Keratinocyte (primary cell): Measurements from ENCODE around the gene DEDD2. TPM values are rescaled to one million over a fixed set of nuclear protein-coding genes. Genes with fewer than 3 reads are reported as not detected.

Source experiments
- DNase-seq: peaks from one replicate; pipeline ENCODE4 v3.0.0-alpha.2; 2011; ENCODE audit warnings: low read depth, missing footprints, low spot score
- FAIRE-seq: peaks from 2 replicates; lab custom pipeline; 2011; peaks lifted over from hg19 to GRCh38; lab: Jason Lieb, UNC
- H2AFZ ChIP-seq: 2 replicates; pipeline ENCODE4 v1.6.0; 2012; ENCODE audit warnings: low read length, control low read depth, inconsistent platforms; ENCODE audit not compliant: control insufficient read depth
- H3K27ac ChIP-seq: 2 replicates; pipeline ENCODE4 v1.5.1; 2011; ENCODE audit warnings: low read length; ENCODE audit not compliant: control insufficient read depth, insufficient read depth
- H3K27me3 ChIP-seq: 3 replicates; pipeline ENCODE4 v1.6.0; 2011; ENCODE audit warnings: low read length; ENCODE audit not compliant: control insufficient read depth, insufficient read depth; ENCODE audit errors: extremely low read depth
- H3K36me3 ChIP-seq, 2 experiments: 2 replicates in 1 of 2; 3 replicates in 1 of 2; pipeline ENCODE4 v1.5.1; 2011; ENCODE audit warnings: low read length in 2 of 2, mild to moderate bottlenecking in 1 of 2; ENCODE audit not compliant: control insufficient read depth in 2 of 2, insufficient read depth in 2 of 2; ENCODE audit errors: extremely low read depth in 1 of 2
- H3K4me1 ChIP-seq: 3 replicates; pipeline ENCODE4 v1.5.1; 2011; ENCODE audit warnings: low read length; ENCODE audit not compliant: control insufficient read depth, insufficient read depth; ENCODE audit errors: extremely low read depth
- H3K4me2 ChIP-seq: 3 replicates; pipeline ENCODE4 v1.6.0; 2011; ENCODE audit warnings: low read depth, low read length; ENCODE audit not compliant: control insufficient read depth, insufficient read depth; ENCODE audit errors: extremely low read depth
- H3K4me3 ChIP-seq, 3 experiments: fragments of 200-600 bp in 1 of 3; sonication (generic) in 1 of 3; 2 replicates in 2 of 3; 3 replicates in 1 of 3; pipeline ENCODE4 v1.5.1; 2011 to 2016; ENCODE audit warnings: low read length in 3 of 3, mild to moderate bottlenecking in 3 of 3, control low read depth in 2 of 3, inconsistent platforms in 1 of 3, low read depth in 1 of 3, mixed read lengths in 1 of 3, mixed run types in 1 of 3, moderate library complexity in 1 of 3; ENCODE audit not compliant: control insufficient read depth in 2 of 3, insufficient read depth in 2 of 3; ENCODE audit errors: extremely low read depth in 1 of 3
- H3K79me2 ChIP-seq: 2 replicates; pipeline ENCODE4 v1.6.0; 2012; ENCODE audit warnings: low read length; ENCODE audit not compliant: control insufficient read depth, insufficient read depth
- H3K9ac ChIP-seq: 3 replicates; pipeline ENCODE4 v1.6.0; 2011; ENCODE audit warnings: low read length; ENCODE audit not compliant: control insufficient read depth, insufficient read depth; ENCODE audit errors: extremely low read depth
- H3K9me1 ChIP-seq: 3 replicates; pipeline ENCODE4 v1.6.0; 2011; ENCODE audit warnings: low read length; ENCODE audit not compliant: control insufficient read depth, insufficient read depth; ENCODE audit errors: extremely low read depth
- H3K9me3 ChIP-seq: 2 replicates; pipeline ENCODE4 v1.5.1; 2012; ENCODE audit warnings: low read depth, low read length; ENCODE audit not compliant: control insufficient read depth
- H4K20me1 ChIP-seq: 3 replicates; pipeline ENCODE4 v1.6.0; 2011; ENCODE audit warnings: low read length; ENCODE audit not compliant: control insufficient read depth, insufficient read depth; ENCODE audit errors: extremely low read depth
- EZH2 ChIP-seq: IDR thresholded peaks from one replicate; pipeline ENCODE4 v1.6.1; 2012; ENCODE audit warnings: inconsistent platforms, mild to moderate bottlenecking, low read length, moderate library complexity
- dilution Hi-C: fragments of 300-500 bp; cut with MboI; formaldehyde crosslinking; loops from one replicate; pipeline ENCODE4 v1.7.0; 2020; ENCODE audit warnings: low sequenced_read_pairs; ENCODE audit not compliant: extremely low pct_ligation_motif_present
- polyA plus RNA-seq, 5 experiments: library from polyadenylated mRNA; depleted of rRNA in 3 of 5; stranded (reverse) in 3 of 5; stranded (forward) in 1 of 5; unstranded in 1 of 5; fragments of >200 nt; gene quantifications; 1 replicate in 1 of 5; 2 replicates in 3 of 5; 3 replicates in 1 of 5; pipeline versions ENCODE4 v1.2.1 to v1.2.3, GENCODE V29; 2011 to 2012; ENCODE audit warnings: missing spikeins in 2 of 5, low read depth in 1 of 5, low replicate concordance in 1 of 5
- TF ChIP-seq, protein P1 (sequence below), 3 experiments: IDR thresholded peaks in 1 of 3; conservative IDR thresholded peaks in 1 of 3; optimal IDR thresholded peaks in 1 of 3; 2 replicates in 2 of 3; 3 replicates in 1 of 3; pipeline versions ENCODE3 to v1.5.1; 2011; ENCODE audit warnings: low read length in 3 of 3, mild to moderate bottlenecking in 3 of 3, moderate library complexity in 2 of 3, control low read depth in 1 of 3, inconsistent platforms in 1 of 3; ENCODE audit not compliant: insufficient read depth in 2 of 3; ENCODE audit errors: extremely low read depth in 1 of 3

Gene DEDD2
- polyA plus RNA-seq, 1 donor (not counting 4 experiments of a cell fraction or from before 2014, with no cell fraction given): 20.8 TPM

DNA sequence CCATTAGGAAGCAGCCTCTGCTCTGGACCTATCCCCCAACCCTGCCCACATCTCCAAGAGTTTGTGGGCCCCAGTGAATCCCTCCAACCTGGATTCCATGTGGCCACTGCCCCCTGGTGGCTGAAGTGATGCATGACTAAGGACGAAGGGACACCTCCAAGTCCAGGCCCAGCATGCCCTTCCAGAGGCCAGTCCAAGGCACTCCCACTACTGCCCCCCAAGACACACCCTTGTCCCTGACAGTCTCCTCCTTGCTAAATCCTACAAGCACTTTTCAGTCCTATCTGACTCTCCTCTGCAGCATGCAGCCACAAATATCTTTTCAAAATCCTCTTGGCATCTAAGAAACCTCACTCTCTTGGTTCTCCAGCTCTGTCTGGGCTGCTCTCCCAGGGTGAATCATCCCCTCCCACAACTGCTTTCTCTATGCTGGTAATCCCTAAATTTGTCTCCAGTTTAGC, 33.0 kb downstream of the DEDD2 start:
- Histone ChIP-seq H3K79me2 (no peaks in the 10 kb centered on the region), H3K4me2 (peak overlapping the region; percentile 2), H3K4me1 (peaks cover 10% of the 10 kb centered on the region), H2AFZ (peak overlapping the region; percentile 71), H4K20me1 (no peaks in the 10 kb centered on the region), H3K4me3 (no peak overlapping the region), H3K9ac (no peak overlapping the region), H3K27ac (no peak overlapping the region), H3K9me1 (no peaks in the 10 kb centered on the region), H3K27me3 (peaks cover 7% of the 10 kb centered on the region), H3K36me3 (no peaks in the 10 kb centered on the region), H3K9me3 (no peaks in the 10 kb centered on the region)
- FAIRE-seq (peak; percentile 87), DNase-seq (no peak)
- no peak for TF ChIP-seq EZH2
- TF ChIP-seq, protein P1, sequence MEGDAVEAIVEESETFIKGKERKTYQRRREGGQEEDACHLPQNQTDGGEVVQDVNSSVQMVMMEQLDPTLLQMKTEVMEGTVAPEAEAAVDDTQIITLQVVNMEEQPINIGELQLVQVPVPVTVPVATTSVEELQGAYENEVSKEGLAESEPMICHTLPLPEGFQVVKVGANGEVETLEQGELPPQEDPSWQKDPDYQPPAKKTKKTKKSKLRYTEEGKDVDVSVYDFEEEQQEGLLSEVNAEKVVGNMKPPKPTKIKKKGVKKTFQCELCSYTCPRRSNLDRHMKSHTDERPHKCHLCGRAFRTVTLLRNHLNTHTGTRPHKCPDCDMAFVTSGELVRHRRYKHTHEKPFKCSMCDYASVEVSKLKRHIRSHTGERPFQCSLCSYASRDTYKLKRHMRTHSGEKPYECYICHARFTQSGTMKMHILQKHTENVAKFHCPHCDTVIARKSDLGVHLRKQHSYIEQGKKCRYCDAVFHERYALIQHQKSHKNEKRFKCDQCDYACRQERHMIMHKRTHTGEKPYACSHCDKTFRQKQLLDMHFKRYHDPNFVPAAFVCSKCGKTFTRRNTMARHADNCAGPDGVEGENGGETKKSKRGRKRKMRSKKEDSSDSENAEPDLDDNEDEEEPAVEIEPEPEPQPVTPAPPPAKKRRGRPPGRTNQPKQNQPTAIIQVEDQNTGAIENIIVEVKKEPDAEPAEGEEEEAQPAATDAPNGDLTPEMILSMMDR (optimal IDR thresholded peaks at IDR 0.05 in 1 of 3, IDR thresholded peaks at IDR 0.05 in 1 of 3, conservative IDR thresholded peaks at IDR 0.05 in 1 of 3; ENCODE audit: extremely low read depth in 1 of 3, insufficient read depth in 2 of 3, low read length in 3 of 3): peak; percentile 89 to 96 (median 95)
- dilution Hi-C loops: no loop called here

DNA sequence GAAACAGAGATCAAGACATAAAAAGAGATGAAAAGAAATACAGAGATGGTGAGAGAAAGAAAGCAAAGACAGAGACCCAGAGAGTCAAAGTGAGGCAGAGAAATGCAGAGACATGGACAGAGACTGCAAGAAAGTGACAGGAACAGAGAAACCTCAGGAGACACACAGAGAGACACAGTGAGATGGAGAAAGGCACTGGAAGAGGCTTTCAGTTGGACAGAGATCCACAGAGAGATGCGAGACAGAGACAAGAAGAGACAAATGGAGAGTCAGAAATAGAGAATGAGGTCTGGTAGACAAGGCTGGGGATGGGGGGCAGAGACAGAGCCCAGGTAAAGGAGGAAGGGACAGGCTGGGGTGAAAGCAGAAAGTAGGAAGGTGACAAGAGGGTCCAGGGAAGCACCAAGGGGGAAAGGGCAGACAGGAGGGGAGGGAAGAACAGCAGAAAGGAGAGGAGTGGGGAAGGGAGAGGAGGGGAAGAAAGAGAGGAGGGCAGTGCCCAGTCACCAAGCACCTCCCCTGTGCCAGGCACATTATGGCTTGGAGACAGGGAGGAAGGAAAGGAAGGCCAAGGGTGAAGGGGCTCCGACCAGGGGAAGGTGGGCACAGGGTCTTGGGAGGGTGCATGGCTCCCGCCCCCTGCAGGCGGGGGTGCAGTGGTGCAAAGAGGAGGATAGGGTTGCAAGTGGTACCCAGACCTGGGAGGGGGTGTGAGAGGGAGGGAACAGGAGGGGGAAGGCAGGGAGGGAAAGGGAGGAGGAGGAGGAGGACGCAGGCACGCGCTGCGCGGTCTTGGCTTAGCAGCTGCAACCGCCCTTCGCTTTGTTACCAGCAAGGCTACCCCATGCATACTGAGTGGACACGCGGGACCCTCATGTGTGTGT, 38.4 kb downstream of the DEDD2 start:
- H3K27me3 ChIP-seq: peaks cover 49% of the 10 kb centered on the region

More for the DNA sequence above, 38.4 kb downstream of the DEDD2 start:
- Histone ChIP-seq H3K36me3 (no peaks in the 10 kb centered on the region), H4K20me1 (no peaks in the 10 kb centered on the region), H3K79me2 (no peaks in the 10 kb centered on the region), H2AFZ (no peak overlapping the region), H3K9me3 (no peaks in the 10 kb centered on the region), H3K4me2 (no peak overlapping the region), H3K9ac (no peak overlapping the region), H3K4me3 (no peak overlapping the region), H3K9me1 (no peaks in the 10 kb centered on the region), H3K27ac (no peak overlapping the region), H3K4me1 (peaks cover 11% of the 10 kb centered on the region)
- dilution Hi-C loops: no loop called here
- FAIRE-seq (peak; percentile 41), DNase-seq (no peak)
- TF ChIP-seq EZH2: no peak
- TF ChIP-seq, protein P1 (optimal IDR thresholded peaks at IDR 0.05 in 1 of 3, IDR thresholded peaks at IDR 0.05 in 1 of 3, conservative IDR thresholded peaks at IDR 0.05 in 1 of 3; ENCODE audit: extremely low read depth in 1 of 3, insufficient read depth in 2 of 3, low read length in 3 of 3): peak; percentile 36 to 51 (median 42)
